HG02981 (cell line): Measurements from ENCODE around the gene UQCRQ.
"Not testable (repeated sequence)": the region's sequence is repeated elsewhere in the genome, so short reads cannot be mapped to it uniquely, and the experiment has no call there.

Experiments used
- ATAC-seq: cut with Tn5 transposase; IDR thresholded peaks from one replicate; pipeline ENCODE4 v1.9.1; 2021; ENCODE audit warnings: mild to moderate bottlenecking, moderate library complexity; ENCODE audit not compliant: unreplicated experiment

Gene UQCRQ

GRCh38 chr5:132831095-132831860, 35.2 kb upstream of the UQCRQ start:
- ATAC-seq, result no peak

GRCh38 chr5:132832612-132833011, 33.8 kb upstream of the UQCRQ start:
- ATAC-seq, result no peak

GRCh38 chr5:132834057-132834456, 32.4 kb upstream of the UQCRQ start:
- ATAC-seq, result no peak

- no peak for ATAC-seq
These were observed 29.6 kb upstream of the UQCRQ start for GRCh38 chr5:132836852-132837251.

- ATAC-seq, result no peak
These were observed 28.6 kb upstream of the UQCRQ start for GRCh38 chr5:132837868-132838267.

- ATAC-seq, result no peak
These were observed 27.7 kb upstream of the UQCRQ start for GRCh38 chr5:132838516-132839282.

- ATAC-seq, result no peak
These were observed 26.8 kb upstream of the UQCRQ start for GRCh38 chr5:132839426-132840301.

- ATAC-seq, result no peak
These were observed 26.1 kb upstream of the UQCRQ start for GRCh38 chr5:132840313-132840712.

GRCh38 chr5:132840896-132841295, 25.5 kb upstream of the UQCRQ start:
- ATAC-seq, result no peak

GRCh38 chr5:132841305-132841704, 25.1 kb upstream of the UQCRQ start:
- no peak for ATAC-seq

GRCh38 chr5:132848270-132848669, 18.2 kb upstream of the UQCRQ start:
- no peak for ATAC-seq

GRCh38 chr5:132849347-132849746, 17.1 kb upstream of the UQCRQ start:
- ATAC-seq, result no peak

GRCh38 chr5:132850066-132850465, 16.4 kb upstream of the UQCRQ start:
- no peak for ATAC-seq

- no peak for ATAC-seq
These were observed 13.1 kb upstream of the UQCRQ start for GRCh38 chr5:132853323-132853722.

GRCh38 chr5:132853790-132854189, 12.7 kb upstream of the UQCRQ start:
- ATAC-seq, result no peak

GRCh38 chr5:132854301-132854700, 12.1 kb upstream of the UQCRQ start:
- ATAC-seq, result no peak

GRCh38 chr5:132854992-132855391, 11.4 kb upstream of the UQCRQ start:
- ATAC-seq, result not testable (repeated sequence)

- ATAC-seq, result no peak
These were observed 10.4 kb upstream of the UQCRQ start for GRCh38 chr5:132856011-132856410.

GRCh38 chr5:132859889-132860437, 6.5 kb upstream of the UQCRQ start:
- ATAC-seq, result no peak

- no peak for ATAC-seq
These were observed 5.7 kb upstream of the UQCRQ start for GRCh38 chr5:132860742-132861141.
